GM10847 (cell line): ENCODE data around the gene ADH1C.

ENCODE experiments used
- POLR2A ChIP-seq: IDR thresholded peaks from 2 replicates; pipeline ENCODE4 v1.6.1; 2011; ENCODE audit not compliant: insufficient read length; ENCODE audit errors: extremely low read depth

ADH1C gene

GRCh38 chr4:99352602-99353537 is at the start of gene ADH1C:
Gene ADH1C (minus strand): TSS chr4:99352746. CDS start chr4:99352675, 71 bp downstream.
- TF ChIP-seq POLR2A: no peak

DNA sequence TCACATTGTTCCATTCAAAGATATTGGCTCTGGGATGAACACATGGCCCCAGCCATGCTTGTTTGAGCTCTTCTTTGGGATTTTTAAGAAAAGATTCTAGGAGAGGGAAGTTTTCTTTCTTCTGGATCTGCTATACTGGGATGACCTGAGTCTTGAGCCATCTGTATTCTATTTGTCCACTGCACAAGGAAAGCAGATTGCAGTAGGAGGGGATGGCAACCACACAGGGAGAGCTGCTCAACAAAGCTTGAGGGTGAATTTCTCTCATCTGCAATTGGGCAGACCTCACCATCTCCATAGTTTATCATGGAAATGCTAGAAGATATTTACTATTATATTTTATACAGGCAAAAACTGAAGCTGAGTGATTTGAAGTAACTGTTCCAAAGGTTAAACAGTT is 48.3 kb upstream of the ADH1C start:
- TF ChIP-seq POLR2A: no peak

- TF ChIP-seq POLR2A: no peak
Observed at GRCh38 chr4:99399017-99399416, 46.5 kb upstream of the ADH1C start.

- TF ChIP-seq POLR2A: no peak
Observed at GRCh38 chr4:99395595-99396364, 43.2 kb upstream of the ADH1C start.

DNA sequence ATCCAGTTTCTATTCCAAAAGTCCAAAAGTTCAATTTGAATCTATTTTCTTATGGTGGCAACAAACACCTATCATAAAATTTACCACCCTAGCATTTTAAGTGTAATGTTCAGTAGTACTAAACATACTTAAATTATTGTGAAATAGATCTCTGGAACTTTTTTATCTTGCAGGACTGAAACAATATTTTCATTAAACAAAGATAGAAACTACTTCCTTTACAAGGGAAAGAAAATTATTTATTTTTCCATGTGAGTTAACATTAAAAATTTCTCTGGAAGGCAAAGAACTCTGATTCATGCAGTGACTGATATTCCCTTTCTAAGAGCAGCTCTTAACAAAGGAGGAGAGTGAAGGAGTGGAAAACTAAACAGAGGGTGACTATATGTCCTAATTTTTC is 42.4 kb upstream of the ADH1C start:
- TF ChIP-seq POLR2A: no peak

GRCh38 chr4:99390055-99390454 is 37.5 kb upstream of the ADH1C start:
- TF ChIP-seq POLR2A: no peak

DNA sequence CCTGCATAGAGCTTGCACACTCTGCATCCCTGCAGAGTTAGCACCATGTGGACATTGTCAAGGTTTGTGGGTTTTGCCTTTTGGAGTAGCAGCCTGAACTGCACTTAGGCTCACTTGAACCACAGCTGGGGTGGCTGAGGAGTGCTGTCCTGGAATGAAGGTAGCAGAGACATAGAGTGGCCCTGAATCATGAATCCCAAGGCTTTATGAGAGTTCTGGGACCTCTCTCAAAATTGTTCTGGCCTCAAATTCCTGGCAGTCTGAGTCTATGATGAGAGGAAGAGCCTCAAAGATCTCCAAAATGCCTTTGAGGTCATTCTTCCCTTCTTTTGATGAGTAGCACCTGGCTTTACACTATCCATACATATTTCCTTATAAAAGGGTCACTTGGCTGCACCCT is 37.1 kb upstream of the ADH1C start:
- TF ChIP-seq POLR2A: no peak

- no peak for TF ChIP-seq POLR2A
Observed at GRCh38 chr4:99383833-99384392, 31.4 kb upstream of the ADH1C start.

DNA sequence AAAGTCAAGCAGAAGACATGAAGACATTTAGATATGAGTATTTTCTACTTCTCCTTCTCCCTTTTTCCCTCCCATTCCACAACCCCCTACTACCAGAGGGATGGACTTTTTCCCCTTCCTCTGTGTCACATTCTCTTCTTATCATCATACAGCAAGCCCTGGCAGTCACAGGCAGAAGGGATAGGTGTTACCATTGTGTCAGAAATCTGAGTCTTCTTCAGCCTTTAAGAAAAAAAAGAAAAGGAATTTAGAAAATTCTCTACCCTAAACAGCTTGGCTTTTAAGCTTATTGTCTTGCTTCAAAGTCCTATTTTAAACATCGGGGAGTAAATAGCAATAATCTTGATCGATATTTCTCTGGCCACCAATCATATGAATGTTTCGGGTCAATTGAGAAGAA is 30.9 kb upstream of the ADH1C start:
- no peak for TF ChIP-seq POLR2A

- TF ChIP-seq POLR2A: no peak
Observed at GRCh38 chr4:99382745-99383360, 30.3 kb upstream of the ADH1C start.

DNA sequence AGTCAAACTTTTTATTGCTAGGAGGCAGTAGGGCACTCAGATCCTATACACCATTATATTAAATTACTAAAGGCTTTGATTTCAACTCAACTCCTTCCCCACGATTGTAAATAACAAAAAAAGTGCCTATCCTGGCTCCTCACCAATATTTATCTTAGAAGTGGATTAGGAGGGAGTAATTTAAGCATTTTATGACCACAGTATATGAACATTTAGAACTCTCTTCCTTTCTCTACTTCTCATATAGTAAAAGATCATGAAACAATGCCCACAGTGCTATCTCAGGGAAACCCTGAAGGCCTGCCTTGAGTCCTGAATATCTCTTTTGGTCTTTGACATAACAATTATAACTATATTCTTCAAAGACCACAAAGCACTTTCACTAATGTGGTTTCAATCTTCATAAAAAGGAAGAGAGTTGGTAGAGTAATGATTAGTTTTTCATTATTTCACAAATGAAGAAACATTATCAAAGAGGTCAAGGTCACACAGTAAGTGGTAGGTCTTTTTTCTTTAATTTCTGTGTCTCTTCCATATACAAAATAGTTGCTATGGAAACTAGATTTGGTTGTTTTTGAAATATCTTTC is 29.1 kb upstream of the ADH1C start:
- no peak for TF ChIP-seq POLR2A

GRCh38 chr4:99379571-99379970 is 27.0 kb upstream of the ADH1C start:
- no peak for TF ChIP-seq POLR2A

- TF ChIP-seq POLR2A: no peak
Observed at GRCh38 chr4:99378876-99379275, 26.3 kb upstream of the ADH1C start.

DNA sequence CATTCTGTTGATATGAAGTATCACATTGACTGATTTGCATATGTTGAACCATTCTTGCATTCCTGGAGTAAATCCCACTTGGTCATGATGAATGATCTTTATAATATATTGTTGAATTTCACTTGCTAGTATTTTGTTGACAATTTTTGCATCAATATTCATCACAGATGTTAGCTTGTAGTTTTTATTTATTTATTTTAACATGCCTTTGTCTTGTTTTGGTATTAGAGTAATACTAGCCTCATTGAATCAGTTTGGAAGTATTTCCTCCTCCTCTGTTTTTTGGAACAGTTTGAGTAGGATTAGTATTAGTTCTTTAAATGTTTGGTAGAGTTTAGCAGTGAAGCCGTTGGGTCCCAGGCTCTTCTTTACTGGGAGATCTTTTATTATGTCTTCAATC is 13.9 kb upstream of the ADH1C start:
- TF ChIP-seq POLR2A: no peak

DNA sequence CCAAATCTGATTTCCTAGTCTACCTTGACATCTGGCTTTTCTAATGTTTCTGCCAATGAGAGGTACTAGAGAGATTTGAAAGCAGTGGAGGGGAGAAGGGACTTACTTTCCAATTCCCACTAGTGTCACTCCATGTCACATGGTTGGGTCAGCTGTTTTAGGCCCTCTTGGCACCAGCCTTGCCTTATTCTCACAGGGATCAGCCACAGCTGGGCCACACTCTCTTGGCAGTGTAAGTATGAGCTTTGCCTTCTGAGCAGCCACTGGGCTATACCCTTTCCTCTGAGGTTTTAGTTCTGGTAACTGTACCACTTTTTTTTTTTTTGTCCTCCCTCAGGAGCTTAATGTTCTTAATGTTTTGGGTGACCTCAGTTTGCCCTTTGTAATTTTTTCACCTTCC is 10.2 kb upstream of the ADH1C start:
- TF ChIP-seq POLR2A: no peak
